ACC112 (cell line): ENCODE results near the gene ZNF423.

ENCODE experiments used
- H2AFZ ChIP-seq: fragments of 200-600 bp; sonication (generic); one replicate; pipeline ENCODE4 v1.6.0; 2017; ENCODE audit warnings: antibody characterized with exemption, low read length; ENCODE audit not compliant: unreplicated experiment
- H3K27ac ChIP-seq: fragments of 200-600 bp; sonication (generic); 2 replicates; pipeline ENCODE4 v1.5.1; 2014; ENCODE audit warnings: low read depth, mild to moderate bottlenecking, antibody characterized with exemption, low read length, moderate library complexity
- H3K27me3 ChIP-seq: fragments of 200-600 bp; sonication (generic); 2 replicates; pipeline ENCODE4 v1.6.1; 2014; ENCODE audit warnings: mild to moderate bottlenecking, antibody characterized with exemption, low read length, moderate library complexity, mixed read lengths; ENCODE audit not compliant: insufficient read depth
- H3K36me3 ChIP-seq: fragments of 200-600 bp; sonication (generic); 2 replicates; pipeline ENCODE4 v1.6.1; 2016; ENCODE audit warnings: mild to moderate bottlenecking, antibody characterized with exemption, low read length, moderate library complexity, mixed read lengths; ENCODE audit not compliant: insufficient read depth
- H3K4me1 ChIP-seq: fragments of 200-600 bp; sonication (generic); one replicate; pipeline ENCODE4 v1.6.1; 2016; ENCODE audit warnings: low read length, mixed read lengths; ENCODE audit not compliant: insufficient read depth, unreplicated experiment, control insufficient read depth
- H3K4me3 ChIP-seq: fragments of 200-600 bp; sonication (generic); 2 replicates; pipeline ENCODE4 v1.5.1; 2014; ENCODE audit warnings: mild to moderate bottlenecking, low read depth, low read length
- H3K79me2 ChIP-seq: fragments of 200-600 bp; sonication (generic); one replicate; pipeline ENCODE4 v1.6.0; 2016; ENCODE audit warnings: low read length; ENCODE audit not compliant: control insufficient read depth, unreplicated experiment, insufficient read depth

ZNF423 gene

GRCh38 chr16:49767998-49768397 is 87.9 kb downstream of the ZNF423 start:
- no peak overlapping the region for H2AFZ ChIP-seq
- no peaks in the 10 kb centered on the region for H3K36me3 ChIP-seq
- H3K27ac ChIP-seq: no peak overlapping the region
- no peak overlapping the region for H3K4me3 ChIP-seq
- no peaks in the 10 kb centered on the region for H3K27me3 ChIP-seq
- no peaks in the 10 kb centered on the region for H3K79me2 ChIP-seq
- H3K4me1 ChIP-seq: peaks cover 7% of the 10 kb centered on the region

DNA sequence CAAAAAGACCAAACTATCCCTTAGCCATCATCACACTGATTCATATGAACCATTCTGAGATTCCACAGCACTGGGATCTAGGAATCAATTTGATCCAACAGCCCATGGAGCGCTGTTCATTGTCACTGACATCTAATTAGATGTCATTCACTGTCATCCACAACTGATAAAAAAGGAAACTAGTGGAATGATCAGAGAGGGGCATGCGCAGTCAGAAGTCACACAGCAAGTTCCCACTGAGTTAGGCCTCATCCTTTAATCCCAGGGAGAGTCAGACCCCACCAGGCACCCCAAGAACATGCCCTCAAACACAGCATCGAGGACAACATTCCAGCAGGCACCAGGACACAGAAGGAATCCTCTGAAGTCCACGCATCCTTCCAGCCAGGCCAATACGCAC is 88.5 kb downstream of the ZNF423 start:
- H3K79me2 ChIP-seq: no peaks in the 10 kb centered on the region
- H3K4me3 ChIP-seq: no peak overlapping the region
- H3K27me3 ChIP-seq: no peaks in the 10 kb centered on the region
- H3K27ac ChIP-seq: no peak overlapping the region
- no peaks in the 10 kb centered on the region for H3K36me3 ChIP-seq
- H2AFZ ChIP-seq: no peak overlapping the region
- peaks cover 7% of the 10 kb centered on the region for H3K4me1 ChIP-seq

- H2AFZ ChIP-seq: no peak overlapping the region
- H3K4me1 ChIP-seq: peaks cover 7% of the 10 kb centered on the region
- H3K27me3 ChIP-seq: no peaks in the 10 kb centered on the region
- H3K36me3 ChIP-seq: no peaks in the 10 kb centered on the region
- H3K27ac ChIP-seq: no peak overlapping the region
- H3K79me2 ChIP-seq: no peaks in the 10 kb centered on the region
- no peak overlapping the region for H3K4me3 ChIP-seq
Measured at GRCh38 chr16:49766225-49766624, 89.7 kb downstream of the ZNF423 start.

- peaks cover 7% of the 10 kb centered on the region for H3K4me1 ChIP-seq
- no peaks in the 10 kb centered on the region for H3K36me3 ChIP-seq
- no peaks in the 10 kb centered on the region for H3K27me3 ChIP-seq
- no peaks in the 10 kb centered on the region for H3K79me2 ChIP-seq
- no peak overlapping the region for H3K4me3 ChIP-seq
- H3K27ac ChIP-seq: 0 out of 2 replicates have a peak overlapping the region, but pooled peaks have one; percentile 13
- no peak overlapping the region for H2AFZ ChIP-seq
Measured at GRCh38 chr16:49763826-49764225, 92.1 kb downstream of the ZNF423 start.

- Histone ChIP-seq H3K36me3 (no peaks in the 10 kb centered on the region), H3K4me3 (no peak overlapping the region), H2AFZ (no peak overlapping the region), H3K4me1 (peaks cover 12% of the 10 kb centered on the region), H3K27me3 (no peaks in the 10 kb centered on the region), H3K79me2 (no peaks in the 10 kb centered on the region), H3K27ac (no peak overlapping the region)
Measured at GRCh38 chr16:49760815-49761214, 95.1 kb downstream of the ZNF423 start.

DNA sequence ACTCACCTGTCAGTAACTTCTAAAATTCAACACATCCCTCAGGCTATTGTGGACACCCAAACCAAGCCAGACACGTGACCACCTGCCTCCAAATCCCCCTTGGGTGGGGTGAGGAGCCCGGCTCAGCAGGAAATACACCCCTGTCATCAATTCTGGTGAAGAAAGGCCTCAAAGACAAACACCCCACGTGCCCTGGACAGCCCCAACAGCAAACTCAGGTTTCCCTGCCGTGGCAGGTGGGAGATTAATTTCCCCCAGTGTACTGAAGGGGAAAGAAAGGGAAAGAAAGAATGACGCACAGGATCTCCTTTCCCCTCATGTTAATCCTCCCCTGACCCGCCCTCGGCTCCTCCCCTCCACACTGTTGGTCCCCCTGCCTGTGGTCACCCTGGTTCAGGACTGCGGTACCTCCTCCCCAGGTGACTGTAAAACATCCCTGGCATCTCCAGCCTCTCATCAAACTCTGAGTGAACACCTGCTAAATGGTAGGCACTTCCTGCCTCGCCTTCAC is 98.3 kb downstream of the ZNF423 start:
- Histone ChIP-seq H3K79me2 (no peaks in the 10 kb centered on the region), H3K36me3 (no peaks in the 10 kb centered on the region), H3K4me1 (peaks cover 17% of the 10 kb centered on the region), H3K27ac (no peak overlapping the region), H2AFZ (no peak overlapping the region), H3K4me3 (no peak overlapping the region), H3K27me3 (no peaks in the 10 kb centered on the region)

DNA sequence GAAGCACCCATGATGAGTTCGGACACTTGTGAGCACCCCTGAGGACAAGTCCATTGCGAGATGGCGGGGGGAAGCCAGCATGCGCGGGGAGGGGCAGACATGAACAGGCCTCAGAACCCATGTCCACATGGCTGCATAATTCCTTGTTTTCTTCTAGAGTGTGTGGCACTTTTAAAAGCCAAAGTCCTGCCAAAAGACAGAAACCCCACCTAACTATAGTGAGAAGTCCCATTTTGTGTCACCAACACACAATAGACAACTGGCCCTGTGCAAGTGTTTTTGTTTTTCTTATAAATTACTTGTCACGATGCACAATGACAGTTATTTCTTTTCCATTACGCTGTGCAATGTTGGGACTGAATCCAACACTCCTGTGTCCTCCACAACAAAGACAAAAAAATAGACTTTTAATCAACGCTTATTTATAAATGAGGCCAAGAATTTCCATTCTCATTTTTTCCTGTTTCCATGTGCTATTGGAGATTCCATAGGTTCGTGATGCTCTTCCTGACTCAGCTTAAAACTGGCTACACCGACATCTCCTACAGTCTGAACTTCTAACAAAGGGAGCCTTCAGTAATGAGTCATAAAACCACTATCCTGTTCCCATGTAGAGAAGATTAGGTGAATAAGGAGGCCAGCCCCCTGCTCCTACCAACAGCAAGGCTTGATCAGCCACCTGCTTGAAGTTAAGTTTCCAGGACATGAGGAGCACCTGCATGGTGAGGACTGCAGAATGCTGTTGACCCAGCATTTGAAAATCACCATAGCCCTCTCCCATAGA is 98.9 kb downstream of the ZNF423 start:
- Histone ChIP-seq H2AFZ (no peak overlapping the region), H3K27ac (no peak overlapping the region), H3K36me3 (no peaks in the 10 kb centered on the region), H3K4me3 (no peak overlapping the region), H3K27me3 (no peaks in the 10 kb centered on the region), H3K79me2 (no peaks in the 10 kb centered on the region), H3K4me1 (peaks cover 17% of the 10 kb centered on the region)

GRCh38 chr16:49755716-49756505 is 100.0 kb downstream of the ZNF423 start:
- H3K27ac ChIP-seq: no peak overlapping the region
- peaks cover 17% of the 10 kb centered on the region for H3K4me1 ChIP-seq
- H3K36me3 ChIP-seq: no peaks in the 10 kb centered on the region
- no peaks in the 10 kb centered on the region for H3K79me2 ChIP-seq
- H3K27me3 ChIP-seq: no peaks in the 10 kb centered on the region
- H2AFZ ChIP-seq: no peak overlapping the region
- H3K4me3 ChIP-seq: no peak overlapping the region

DNA sequence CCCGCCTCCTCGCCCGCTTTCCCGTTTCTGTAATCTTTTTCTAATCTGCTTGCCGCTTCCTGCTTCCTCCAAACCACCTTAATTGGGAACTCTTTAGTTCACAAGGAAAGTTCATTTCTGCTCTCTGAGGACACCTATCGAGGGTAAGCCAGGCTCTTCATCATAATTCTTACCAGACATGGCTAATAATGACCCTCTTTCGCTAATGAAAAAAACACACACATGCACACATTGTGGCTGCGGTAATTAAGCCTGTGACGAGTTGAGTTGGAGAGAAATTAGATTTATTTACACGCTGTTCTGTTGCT is 100.6 kb downstream of the ZNF423 start:
- peaks cover 22% of the 10 kb centered on the region for H3K4me1 ChIP-seq
- H3K36me3 ChIP-seq: no peaks in the 10 kb centered on the region
- H2AFZ ChIP-seq: peak overlapping the region; percentile 96
- peak overlapping the region; percentile 77 for H3K4me3 ChIP-seq
- H3K79me2 ChIP-seq: no peaks in the 10 kb centered on the region
- H3K27me3 ChIP-seq: no peaks in the 10 kb centered on the region
- H3K27ac ChIP-seq: no peak overlapping the region

DNA sequence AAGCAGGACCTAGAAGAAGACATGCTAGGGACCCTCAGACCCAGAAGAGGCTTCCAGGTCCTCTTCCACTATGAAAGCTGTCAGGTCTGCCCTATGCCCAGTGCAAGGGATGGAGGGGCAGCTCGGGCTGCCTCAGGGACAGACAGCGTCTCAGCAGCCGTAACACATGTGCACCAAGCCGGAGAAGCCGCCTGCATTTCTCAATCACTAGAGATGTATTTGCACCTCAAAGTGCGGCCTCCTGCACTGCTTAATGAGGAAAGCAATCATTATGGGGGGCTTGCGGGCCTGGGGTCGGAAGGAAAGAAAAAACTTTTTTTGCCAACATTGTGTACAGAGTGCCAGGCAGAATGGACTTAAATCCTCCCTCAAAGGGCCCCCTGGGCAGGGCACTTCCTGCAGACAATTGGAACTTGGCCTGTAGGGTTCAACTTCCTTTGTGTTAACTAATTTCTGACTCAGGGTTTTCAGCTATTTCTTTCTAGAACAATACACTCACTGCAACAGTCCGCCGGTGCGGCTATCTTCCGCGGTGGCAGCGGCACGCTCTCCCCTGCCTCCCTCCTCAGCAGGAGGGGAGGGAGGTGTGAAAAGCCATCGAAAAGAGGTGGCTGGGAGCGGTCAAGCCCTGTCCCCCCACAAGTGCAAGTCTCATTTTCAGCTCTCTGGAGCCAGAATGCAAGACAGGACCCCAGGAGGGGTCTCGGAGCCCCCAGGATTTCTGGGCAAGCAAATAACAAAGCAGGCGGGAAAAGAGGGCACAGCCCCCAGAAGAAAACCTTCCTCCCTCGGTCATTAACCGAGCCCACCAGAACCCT is 101.2 kb downstream of the ZNF423 start:
- peak overlapping the region; percentile 96 for H2AFZ ChIP-seq
- peaks cover 28% of the 10 kb centered on the region for H3K4me1 ChIP-seq
- no peaks in the 10 kb centered on the region for H3K79me2 ChIP-seq
- H3K36me3 ChIP-seq: no peaks in the 10 kb centered on the region
- no peak overlapping the region for H3K27ac ChIP-seq
- H3K4me3 ChIP-seq: peak overlapping the region; percentile 77
- H3K27me3 ChIP-seq: no peaks in the 10 kb centered on the region
